ENCODE results near the gene IL10.

The IL10 gene

GRCh38 chr1:206809504-206810084 lies 37.3 kb upstream of the IL10 start:
- Histone ChIP-seq H3K27ac (no peak overlapping the region), H3K4me3 (no peak overlapping the region), H3K36me3 (no peaks in the 10 kb centered on the region), H3K9me3 (peaks cover 0 to 8% (median 0%) of the 10 kb centered on the region in 3 donors), H3K4me1 (no peaks in the 10 kb centered on the region), H3K27me3 (peaks cover 0 to 8% of the 10 kb centered on the region in 2 donors)
- intact Hi-C loops (cut with DNase I; ENCODE audit: low total_unique reads) = loop anchor here (10.0 kb wide), 1 partner anchor 175 kb away; the partner anchor contains the start of gene DYRK3
- TF ChIP-seq, protein P1, sequence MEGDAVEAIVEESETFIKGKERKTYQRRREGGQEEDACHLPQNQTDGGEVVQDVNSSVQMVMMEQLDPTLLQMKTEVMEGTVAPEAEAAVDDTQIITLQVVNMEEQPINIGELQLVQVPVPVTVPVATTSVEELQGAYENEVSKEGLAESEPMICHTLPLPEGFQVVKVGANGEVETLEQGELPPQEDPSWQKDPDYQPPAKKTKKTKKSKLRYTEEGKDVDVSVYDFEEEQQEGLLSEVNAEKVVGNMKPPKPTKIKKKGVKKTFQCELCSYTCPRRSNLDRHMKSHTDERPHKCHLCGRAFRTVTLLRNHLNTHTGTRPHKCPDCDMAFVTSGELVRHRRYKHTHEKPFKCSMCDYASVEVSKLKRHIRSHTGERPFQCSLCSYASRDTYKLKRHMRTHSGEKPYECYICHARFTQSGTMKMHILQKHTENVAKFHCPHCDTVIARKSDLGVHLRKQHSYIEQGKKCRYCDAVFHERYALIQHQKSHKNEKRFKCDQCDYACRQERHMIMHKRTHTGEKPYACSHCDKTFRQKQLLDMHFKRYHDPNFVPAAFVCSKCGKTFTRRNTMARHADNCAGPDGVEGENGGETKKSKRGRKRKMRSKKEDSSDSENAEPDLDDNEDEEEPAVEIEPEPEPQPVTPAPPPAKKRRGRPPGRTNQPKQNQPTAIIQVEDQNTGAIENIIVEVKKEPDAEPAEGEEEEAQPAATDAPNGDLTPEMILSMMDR (IDR thresholded peaks at IDR 0.05) = no peak
- DNase-seq = no peak

DNA sequence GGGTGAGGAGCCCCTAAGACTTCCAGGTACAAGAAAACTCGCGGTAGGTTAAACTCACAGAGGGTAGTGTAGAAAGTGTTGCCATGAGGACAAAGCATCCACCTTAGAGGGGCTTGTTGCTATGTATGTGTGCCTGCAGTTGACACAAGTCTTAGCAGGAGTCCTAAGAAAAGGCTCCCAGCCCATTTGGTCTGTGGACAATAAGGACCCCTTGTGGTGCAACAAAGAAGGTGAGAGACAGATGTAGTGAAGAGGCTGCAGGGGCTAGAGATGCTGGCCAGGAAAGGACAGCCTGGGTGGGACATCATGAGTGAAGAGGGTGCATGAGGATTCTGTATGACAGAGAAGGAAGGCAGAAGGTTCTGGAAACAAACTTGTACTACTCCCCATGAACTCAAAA lies 36.3 kb upstream of the IL10 start:
- H3K27ac ChIP-seq = no peak overlapping the region
- H3K9me3 ChIP-seq = peaks cover 0 to 8% (median 0%) of the 10 kb centered on the region in 3 donors
- TF ChIP-seq, protein P1 (IDR thresholded peaks at IDR 0.05) = peak; percentile 12 to 25
- intact Hi-C loops (cut with DNase I; ENCODE audit: low total_unique reads) = loop anchor here (10.0 kb wide), 1 partner anchor 174 kb away; the partner anchor contains the start of gene DYRK3
- H3K27me3 ChIP-seq = peaks cover 0 to 8% of the 10 kb centered on the region in 2 donors
- no peak overlapping the region for H3K4me3 ChIP-seq
- H3K36me3 ChIP-seq = no peaks in the 10 kb centered on the region
- no peaks in the 10 kb centered on the region for H3K4me1 ChIP-seq
- no peak for DNase-seq

- no peaks in the 10 kb centered on the region for H3K4me1 ChIP-seq
- intact Hi-C loops (cut with DNase I; ENCODE audit: low total_unique reads) = loop anchor here (10.0 kb wide), 1 partner anchor 171 kb away; the partner anchor contains the start of gene DYRK3
These were observed 33.1 kb upstream of the IL10 start for GRCh38 chr1:206805357-206805756.

GRCh38 chr1:206804156-206804737 lies 32.0 kb upstream of the IL10 start:
- Histone ChIP-seq H3K36me3 (no peaks in the 10 kb centered on the region), H3K4me3 (no peak overlapping the region), H3K27ac (no peak overlapping the region), H3K4me1 (no peaks in the 10 kb centered on the region), H3K27me3 (peaks cover 0 to 8% of the 10 kb centered on the region in 2 donors), H3K9me3 (no peaks in the 10 kb centered on the region)
- intact Hi-C loops (cut with DNase I; ENCODE audit: low total_unique reads) = loop anchor here (10.0 kb wide), 1 partner anchor 169 kb away; the partner anchor contains the start of gene DYRK3
- DNase-seq = no peak
- TF ChIP-seq, protein P1 (IDR thresholded peaks at IDR 0.05) = no peak

More at GRCh38 chr1:206805357-206805756, 33.1 kb upstream of the IL10 start:
- no peak overlapping the region for H3K4me3 ChIP-seq
- no peaks in the 10 kb centered on the region for H3K36me3 ChIP-seq
- H3K27ac ChIP-seq = no peak overlapping the region
- TF ChIP-seq, protein P1 (IDR thresholded peaks at IDR 0.05) = no peak
- no peaks in the 10 kb centered on the region for H3K9me3 ChIP-seq
- H3K27me3 ChIP-seq = peaks cover 0 to 8% of the 10 kb centered on the region in 2 donors
- no peak for DNase-seq

DNA sequence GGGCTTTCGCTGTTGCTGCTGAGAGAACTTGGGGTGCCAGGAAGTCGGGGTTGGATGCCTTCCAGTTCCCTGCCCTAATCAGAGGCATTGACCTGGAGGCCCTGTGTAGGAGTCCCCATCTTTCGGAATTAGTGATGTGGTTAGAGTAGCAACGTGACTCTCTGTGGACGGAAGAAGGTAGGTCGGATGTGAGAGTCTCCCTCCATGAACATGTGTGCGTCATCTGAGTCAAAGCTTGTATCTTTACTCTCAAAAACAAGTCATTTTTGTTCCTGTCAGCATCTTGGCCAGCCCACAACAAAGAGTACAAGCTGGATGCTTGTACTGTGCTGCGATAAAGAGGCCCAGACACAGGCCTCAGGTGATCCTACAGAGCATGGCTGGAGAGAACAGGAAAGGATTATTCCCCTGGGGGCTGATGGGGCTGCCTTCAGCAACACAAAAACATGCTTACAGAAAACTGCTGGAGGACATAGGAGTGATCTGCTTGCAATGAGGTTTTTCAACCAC lies 31.0 kb upstream of the IL10 start:
- Histone ChIP-seq H3K9me3 (no peaks in the 10 kb centered on the region), H3K4me1 (no peaks in the 10 kb centered on the region), H3K4me3 (no peak overlapping the region), H3K27ac (no peak overlapping the region), H3K36me3 (no peaks in the 10 kb centered on the region), H3K27me3 (peaks cover 0 to 4% of the 10 kb centered on the region in 2 donors)
- no peak for DNase-seq
- TF ChIP-seq, protein P1 (IDR thresholded peaks at IDR 0.05) = no peak
- intact Hi-C loops (cut with DNase I; ENCODE audit: low total_unique reads) = loop anchor here (10.0 kb wide), 1 partner anchor 168 kb away; the partner anchor contains the start of gene DYRK3
